GM21529 (cell line): Measurements from ENCODE around the gene STAC.
"Not testable (repeated sequence)": the region's sequence is repeated elsewhere in the genome, so short reads cannot be mapped to it uniquely, and the experiment has no call there.

Experiments used
- ATAC-seq: cut with Tn5 transposase; IDR thresholded peaks from one replicate; pipeline ENCODE4 v1.9.1; 2021; ENCODE audit not compliant: unreplicated experiment

STAC gene

DNA sequence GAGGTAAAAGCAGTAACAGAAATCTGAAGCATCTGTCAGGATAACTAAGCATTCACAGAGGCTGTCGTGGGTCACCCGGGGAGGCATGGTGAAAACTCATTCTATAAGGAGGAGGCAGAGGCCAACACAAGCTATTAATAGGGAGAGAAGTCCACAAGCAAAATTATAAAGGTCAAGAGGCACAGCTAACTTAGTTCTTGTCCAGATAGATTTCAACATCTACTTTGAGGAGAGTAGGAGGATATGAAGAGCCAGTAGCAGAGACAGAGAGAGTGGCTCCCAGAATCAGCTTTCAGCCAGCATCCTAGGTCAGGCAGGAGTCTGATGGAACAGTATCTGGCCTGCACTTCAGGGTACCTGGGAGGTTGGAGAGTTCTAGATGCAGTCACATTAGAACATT, 95.3 kb downstream of the STAC start:
- ATAC-seq, result no peak

GRCh38 chr3:36476286-36476942, 96.1 kb downstream of the STAC start:
- no peak for ATAC-seq

DNA sequence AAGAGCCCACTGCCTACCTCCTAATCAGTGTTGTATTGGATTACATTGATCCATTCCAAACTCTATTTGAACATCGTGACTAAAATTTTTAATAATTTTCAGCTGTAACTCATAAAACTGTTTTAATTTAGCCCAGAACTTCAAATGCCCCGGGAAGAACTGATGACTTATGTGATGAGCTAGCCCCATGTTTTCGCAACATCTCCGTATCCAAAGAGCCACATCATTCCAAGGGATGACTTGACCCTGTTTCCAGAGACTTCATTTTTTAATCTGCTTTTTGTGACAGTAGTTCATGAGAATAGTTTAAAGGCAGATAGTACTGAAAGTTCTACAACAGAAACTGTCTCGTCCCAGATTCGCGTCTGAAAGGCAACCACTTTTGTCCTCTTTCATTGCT, 97.4 kb downstream of the STAC start:
- ATAC-seq, result no peak

GRCh38 chr3:36480911-36481648, 100.8 kb downstream of the STAC start:
- no peak for ATAC-seq

- ATAC-seq, result no peak
Measured at GRCh38 chr3:36482256-36482655, 102.0 kb downstream of the STAC start.

DNA sequence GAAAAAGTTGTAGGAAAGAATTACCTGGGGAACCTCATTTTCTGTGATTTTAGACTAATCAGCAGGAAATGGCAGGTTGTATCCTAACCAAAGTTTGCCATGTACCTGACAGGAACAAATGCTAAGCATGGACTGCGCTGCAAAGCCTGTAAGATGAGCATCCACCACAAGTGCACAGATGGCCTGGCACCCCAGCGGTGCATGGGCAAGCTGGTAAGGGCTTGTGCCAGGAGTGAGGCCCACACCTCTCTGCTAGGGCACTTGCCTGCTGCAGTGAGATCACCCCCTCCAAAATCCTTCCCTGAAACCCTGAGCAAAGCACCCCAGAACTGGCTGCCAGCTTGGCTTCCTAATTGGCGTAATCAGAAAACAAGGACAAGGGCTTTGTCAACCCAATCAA, 102.6 kb downstream of the STAC start:
- ATAC-seq, result no peak

DNA sequence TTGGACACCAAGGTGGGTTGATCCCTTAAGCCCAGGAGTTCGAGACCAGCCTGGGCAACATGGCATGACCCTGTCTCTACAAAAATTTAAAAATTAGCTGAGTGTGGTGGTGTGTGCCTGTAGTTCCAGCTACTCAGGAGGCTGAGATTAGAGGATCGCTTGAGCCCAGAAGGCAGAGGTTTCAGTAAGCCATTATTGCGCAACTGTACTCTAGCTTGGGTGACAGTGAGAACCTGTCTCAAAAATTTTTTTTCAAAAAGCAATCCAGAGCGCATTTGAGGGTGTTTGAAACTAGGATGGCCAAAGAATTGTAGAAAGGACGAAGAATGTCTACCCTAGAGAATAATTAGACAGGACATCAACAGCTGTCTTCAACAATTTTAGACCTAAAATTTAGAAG, 103.4 kb downstream of the STAC start:
- ATAC-seq, result no peak

GRCh38 chr3:36484386-36484785, 104.1 kb downstream of the STAC start:
- no peak for ATAC-seq

DNA sequence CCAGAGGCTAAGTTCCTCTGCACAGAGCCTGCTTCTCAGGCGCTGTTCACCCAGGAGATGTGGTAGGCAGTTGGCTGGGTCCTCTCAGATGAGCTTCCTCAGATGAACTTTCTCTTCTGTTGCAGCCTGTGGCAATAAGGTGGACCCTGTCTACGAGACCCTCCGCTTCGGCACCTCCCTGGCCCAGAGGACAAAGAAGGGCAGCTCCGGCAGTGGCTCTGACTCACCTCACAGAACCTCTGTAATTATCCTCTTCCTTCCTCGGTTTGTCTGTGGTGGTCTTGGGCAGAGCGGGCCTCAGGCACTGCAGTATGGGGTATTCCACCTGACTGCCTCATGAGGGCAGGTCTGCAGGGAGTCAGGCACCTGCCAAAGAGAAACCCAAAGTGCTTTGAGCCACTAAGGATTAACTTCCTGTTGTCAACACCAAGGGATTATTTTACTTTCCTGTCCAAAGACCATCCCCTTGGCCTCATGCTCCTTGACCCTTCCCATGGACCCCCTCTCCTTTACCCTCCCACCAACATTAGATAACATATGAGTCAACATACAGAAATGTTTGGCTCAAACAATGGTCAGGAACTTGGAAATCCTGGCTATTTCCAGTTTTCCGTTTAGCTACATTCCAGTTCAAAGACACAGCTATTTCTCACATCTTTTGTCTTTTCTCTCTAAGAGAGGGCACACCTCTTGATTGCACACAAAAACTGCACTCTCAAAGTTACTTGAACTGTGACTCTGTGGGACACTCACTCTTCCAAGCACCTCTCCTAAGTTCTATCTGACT, 105.9 kb downstream of the STAC start:
- no peak for ATAC-seq

DNA sequence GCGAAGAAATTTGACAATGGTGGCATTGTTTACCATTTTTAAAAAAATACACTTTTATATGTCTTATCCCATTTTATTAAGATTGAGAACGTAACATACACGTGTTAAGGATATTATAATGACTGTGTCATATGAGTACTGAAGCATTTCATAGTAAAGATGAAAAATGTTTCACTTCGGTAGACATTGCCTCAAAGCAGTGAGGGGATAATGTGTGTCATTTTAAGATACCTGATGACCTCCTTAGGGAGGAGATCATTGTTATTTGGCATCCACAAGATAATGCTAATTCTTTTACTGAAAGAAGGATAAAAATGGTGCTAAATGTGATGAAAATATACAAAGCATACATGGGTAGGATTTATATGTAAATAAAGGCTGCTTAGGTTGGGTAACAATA, 107.3 kb downstream of the STAC start:
- ATAC-seq, result no peak

- ATAC-seq, result no peak
Measured at GRCh38 chr3:36488077-36488789, 107.9 kb downstream of the STAC start.

DNA sequence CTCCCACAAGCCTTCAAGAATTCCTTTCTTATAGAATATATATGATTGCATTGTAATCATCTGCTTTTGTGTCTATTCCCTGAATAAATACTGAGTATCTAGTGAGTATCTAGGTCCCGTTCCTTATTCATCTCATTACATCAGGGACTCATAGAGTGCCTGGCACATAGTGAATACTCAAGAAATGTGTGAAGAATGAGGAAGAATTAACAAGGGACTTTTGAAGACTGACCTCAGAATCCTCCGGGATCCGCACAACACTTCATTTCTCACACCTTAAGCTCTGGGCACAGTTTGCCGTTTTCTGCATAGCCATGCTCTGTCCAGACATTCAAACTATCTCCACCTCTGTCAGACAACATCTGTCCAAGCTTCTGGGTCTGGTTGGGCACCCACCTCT, 108.8 kb downstream of the STAC start:
- ATAC-seq, result no peak

GRCh38 chr3:36489679-36490425, 109.5 kb downstream of the STAC start:
- no peak for ATAC-seq

- no peak for ATAC-seq
Measured at GRCh38 chr3:36493051-36493450, 112.7 kb downstream of the STAC start.

- no peak for ATAC-seq
Measured at GRCh38 chr3:36494461-36495109, 114.3 kb downstream of the STAC start.

- ATAC-seq, result no peak
Measured at GRCh38 chr3:36496684-36497633, 116.7 kb downstream of the STAC start.

GRCh38 chr3:36500053-36500452, 119.7 kb downstream of the STAC start:
- ATAC-seq, result not testable (repeated sequence)

GRCh38 chr3:36501616-36502015, 121.3 kb downstream of the STAC start:
- ATAC-seq, result no peak

GRCh38 chr3:36505393-36505792, 125.1 kb downstream of the STAC start:
- ATAC-seq, result no peak
